Measurements from ENCODE around the gene KMT2B. TPM values are rescaled to one million over a fixed set of nuclear protein-coding genes. Genes with fewer than 3 reads are reported as not detected.

Gene KMT2B
- total and polyA plus RNA-seq, 2 donors (not counting 1 experiment from before 2014, with no cell fraction given): 85.6 to 96.9 TPM

DNA sequence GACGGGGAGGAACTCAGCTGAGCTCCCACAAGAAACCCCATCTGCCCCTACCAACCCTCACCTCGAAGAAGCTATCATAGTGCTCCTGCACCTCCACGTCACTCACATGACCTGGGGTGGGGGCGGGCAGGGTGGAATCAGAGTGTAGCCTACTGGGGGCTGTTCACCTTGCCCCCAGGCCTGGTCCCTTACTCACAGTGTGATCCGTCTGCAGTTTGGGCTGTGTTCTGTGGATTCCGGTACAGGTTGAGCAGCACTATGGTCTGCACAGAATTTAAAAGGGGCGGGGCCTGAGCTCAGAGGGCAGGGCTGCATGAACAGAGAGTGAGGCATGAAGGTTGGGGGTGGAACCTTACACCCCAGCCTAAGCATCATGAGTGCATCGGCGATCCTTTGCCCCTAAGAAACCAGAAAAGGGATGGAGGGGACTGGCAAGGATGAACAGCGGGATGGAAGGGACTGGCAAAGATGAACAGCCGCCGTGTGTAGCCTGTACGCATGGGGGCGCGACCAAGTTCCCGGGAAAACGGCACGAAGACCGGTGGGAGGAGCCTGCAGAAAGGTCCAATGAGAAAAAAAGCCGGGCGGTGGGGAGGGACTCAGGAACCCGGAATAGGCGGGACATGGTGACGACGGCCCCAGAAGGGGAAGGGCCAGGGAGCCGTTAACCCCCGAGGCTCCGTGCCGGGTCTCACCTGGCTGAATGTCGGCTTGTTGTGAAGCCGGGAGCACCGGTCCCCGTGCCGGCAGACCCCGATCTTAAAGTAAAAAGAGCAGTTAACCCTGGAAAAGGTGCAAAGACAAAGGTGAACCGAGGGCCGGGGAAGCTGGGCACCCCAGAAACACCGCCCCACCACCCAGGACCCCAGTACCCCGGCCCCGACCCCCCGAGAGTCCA lies 26.9 kb downstream of the KMT2B start:
- H3K4me3 Mint-ChIP-seq: peak overlapping the region; percentile 94
- no peaks in the 10 kb centered on the region for H3K27me3 Mint-ChIP-seq
- under 1% methylated on average over 36 of the region's 41 CpGs for WGBS (ENCODE audit: insufficient coverage)

More for the DNA sequence above, 26.9 kb downstream of the KMT2B start:
- peak overlapping the region; percentile 93 for H3K9ac ChIP-seq (ENCODE audit: low read length)
- H3K4me1 ChIP-seq (ENCODE audit: control insufficient read depth in 2 of 2, insufficient read depth in 2 of 2, low read length in 2 of 2): peaks cover 41 to 69% of the 10 kb centered on the region in 2 donors
- intact Hi-C loops (cut with micrococcal nuclease): loop anchor here (1.0 to 10.0 kb wide), 5 partner anchors 27 to 470 kb away; partner anchors contain the start of genes ALKBH6, ARHGAP33, HCST and ZNF146
- peak; percentile 96 for DNase-seq
- POLR2A ChIA-PET: interaction anchor here (0.5 to 2.3 kb wide), 11 partner anchors 12 to 534 kb away, joined by 3 to 17 read pairs (median 3); partner anchors contain the start of genes ALKBH6, COX6B1, HSPB6 and KMT2B
- H3K27me3 ChIP-seq (replicated peaks in 1 of 4; ENCODE audit: control extremely low read depth in 1 of 4, control insufficient read depth in 3 of 4, insufficient read depth in 4 of 4, low read length in 3 of 4): no peaks in the 10 kb centered on the region
- TF ChIP-seq EZH2 (IDR thresholded peaks at IDR 0.05; ENCODE audit: borderline replicate concordance, insufficient read depth, low read depth, low read length, poor library complexity, severe bottlenecking): no peak
- TF ChIP-seq, protein P1, sequence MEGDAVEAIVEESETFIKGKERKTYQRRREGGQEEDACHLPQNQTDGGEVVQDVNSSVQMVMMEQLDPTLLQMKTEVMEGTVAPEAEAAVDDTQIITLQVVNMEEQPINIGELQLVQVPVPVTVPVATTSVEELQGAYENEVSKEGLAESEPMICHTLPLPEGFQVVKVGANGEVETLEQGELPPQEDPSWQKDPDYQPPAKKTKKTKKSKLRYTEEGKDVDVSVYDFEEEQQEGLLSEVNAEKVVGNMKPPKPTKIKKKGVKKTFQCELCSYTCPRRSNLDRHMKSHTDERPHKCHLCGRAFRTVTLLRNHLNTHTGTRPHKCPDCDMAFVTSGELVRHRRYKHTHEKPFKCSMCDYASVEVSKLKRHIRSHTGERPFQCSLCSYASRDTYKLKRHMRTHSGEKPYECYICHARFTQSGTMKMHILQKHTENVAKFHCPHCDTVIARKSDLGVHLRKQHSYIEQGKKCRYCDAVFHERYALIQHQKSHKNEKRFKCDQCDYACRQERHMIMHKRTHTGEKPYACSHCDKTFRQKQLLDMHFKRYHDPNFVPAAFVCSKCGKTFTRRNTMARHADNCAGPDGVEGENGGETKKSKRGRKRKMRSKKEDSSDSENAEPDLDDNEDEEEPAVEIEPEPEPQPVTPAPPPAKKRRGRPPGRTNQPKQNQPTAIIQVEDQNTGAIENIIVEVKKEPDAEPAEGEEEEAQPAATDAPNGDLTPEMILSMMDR (IDR thresholded peaks at IDR 0.05): no peak
- H3K9me3 ChIP-seq (ENCODE audit: control extremely low read depth in 1 of 3, control insufficient read depth in 2 of 3, insufficient read depth in 1 of 3, low read length in 2 of 3): no peaks in the 10 kb centered on the region
- H3K4me1 Mint-ChIP-seq: peaks cover 64% of the 10 kb centered on the region
- H4K20me1 ChIP-seq (ENCODE audit: control insufficient read depth, insufficient read depth, low read length, poor library complexity, severe bottlenecking): peaks cover 7% of the 10 kb centered on the region
- peaks cover 0 to under 1% of the 10 kb centered on the region in 2 experiments for H3K36me3 ChIP-seq (replicated peaks in 1 of 2; ENCODE audit: control extremely low read depth in 1 of 2, control insufficient read depth in 1 of 2, extremely low read depth in 1 of 2, insufficient read depth in 2 of 2, low read length in 1 of 2)
- H2AFZ ChIP-seq (ENCODE audit: insufficient read depth, low read depth, low read length, poor library complexity, severe bottlenecking): peak overlapping the region; percentile 77
- H3K9me3 Mint-ChIP-seq (ENCODE audit: insufficient read depth): no peaks in the 10 kb centered on the region
- H3K27ac Mint-ChIP-seq: peak overlapping the region; percentile 98
- peaks cover 70% of the 10 kb centered on the region for H3K79me2 ChIP-seq (ENCODE audit: control insufficient read depth, insufficient read depth, low read length)
- peak overlapping the region; percentile 98 for H3K27ac ChIP-seq (ENCODE audit: low read length in 2 of 2)
- peak overlapping the region; percentile 87 for H3K4me2 ChIP-seq (replicated peaks; ENCODE audit: low read depth, low read length, poor library complexity, severe bottlenecking)
- CTCF ChIA-PET: interaction anchor here (0.6 to 2.3 kb wide), 6 partner anchors 25 to 158 kb away, joined by 3 to 6 read pairs (median 4); no protein-coding TSS in a partner anchor
- ATAC-seq (ENCODE audit: low read depth): peak; percentile 54
- H3K4me3 ChIP-seq (ENCODE audit: control extremely low read depth in 1 of 5, extremely low read depth in 1 of 5, insufficient read depth in 1 of 5, low read depth in 2 of 5, low read length in 4 of 5): peak overlapping the region; percentile 66 to 93 (median 91)
